WERI-Rb-1 (cell line): ENCODE data around the gene NGFR.
A peak's percentile ranks its signal among the peaks of the same experiment; 100 is the strongest.

Experiments
- DNase-seq: peaks from one replicate; pipeline ENCODE4 v3.0.0-alpha.2; 2020
- H3K27ac ChIP-seq: fragments of 250-450 bp; sonication (Bioruptor Pico); 2 replicates; pipeline ENCODE4 v1.5.1; 2020; ENCODE audit warnings: mild to moderate bottlenecking, moderate library complexity
- H3K27me3 ChIP-seq: fragments of 250-450 bp; sonication (Bioruptor Pico); 2 replicates; pipeline ENCODE4 v1.5.1; 2021; ENCODE audit warnings: mild to moderate bottlenecking, low read depth, moderate library complexity; ENCODE audit not compliant: insufficient read depth, severe bottlenecking
- H3K36me3 ChIP-seq: fragments of 250-450 bp; sonication (Bioruptor Pico); 2 replicates; pipeline ENCODE4 v1.5.1; 2020; ENCODE audit warnings: mild to moderate bottlenecking, moderate library complexity
- H3K4me3 ChIP-seq: 2 replicates; pipeline ENCODE4 v1.5.1; 2011; ENCODE audit warnings: low read depth, mild to moderate bottlenecking, control low read depth, low read length
- H3K9me3 ChIP-seq: fragments of 250-450 bp; sonication (Bioruptor Pico); 2 replicates; pipeline ENCODE4 v1.5.1; 2021; ENCODE audit warnings: mild to moderate bottlenecking, moderate library complexity; ENCODE audit not compliant: severe bottlenecking
- CTCF ChIP-seq: IDR thresholded peaks from 2 replicates; pipeline ENCODE4 v1.5.1; 2011; ENCODE audit warnings: low read depth, mild to moderate bottlenecking, control low read depth, inconsistent platforms, low read length

Gene NGFR

GRCh38 chr17:49543860-49544259, 48.8 kb downstream of the NGFR start:
- Histone ChIP-seq H3K36me3 (no peaks in the 10 kb centered on the region), H3K27ac (no peak overlapping the region), H3K27me3 (no peaks in the 10 kb centered on the region), H3K9me3 (no peaks in the 10 kb centered on the region), H3K4me3 (no peak overlapping the region)
- no peak for TF ChIP-seq CTCF
- DNase-seq = no peak

- H3K27me3 ChIP-seq = no peaks in the 10 kb centered on the region
- no peak for TF ChIP-seq CTCF
- H3K27ac ChIP-seq = no peak overlapping the region
- no peaks in the 10 kb centered on the region for H3K9me3 ChIP-seq
- DNase-seq = no peak
- no peak overlapping the region for H3K4me3 ChIP-seq
- no peaks in the 10 kb centered on the region for H3K36me3 ChIP-seq
Measured at GRCh38 chr17:49545007-49545660, 50.0 kb downstream of the NGFR start.

GRCh38 chr17:49545806-49546545, 50.9 kb downstream of the NGFR start:
- H3K27ac ChIP-seq = no peak overlapping the region
- H3K9me3 ChIP-seq = no peaks in the 10 kb centered on the region
- TF ChIP-seq CTCF = no peak
- H3K4me3 ChIP-seq = no peak overlapping the region
- H3K36me3 ChIP-seq = no peaks in the 10 kb centered on the region
- DNase-seq = no peak
- no peaks in the 10 kb centered on the region for H3K27me3 ChIP-seq

- Histone ChIP-seq H3K27me3 (no peaks in the 10 kb centered on the region), H3K9me3 (no peaks in the 10 kb centered on the region), H3K27ac (peak overlapping the region; percentile 42), H3K4me3 (no peak overlapping the region), H3K36me3 (no peaks in the 10 kb centered on the region)
- peak; percentile 75 for DNase-seq
- TF ChIP-seq CTCF = 0 out of 2 replicates have a peak, but pooled peaks have one; percentile 12
Measured at GRCh38 chr17:49546546-49547535, 51.7 kb downstream of the NGFR start.

GRCh38 chr17:49547566-49547965, 52.5 kb downstream of the NGFR start:
- H3K36me3 ChIP-seq = no peaks in the 10 kb centered on the region

More at GRCh38 chr17:49547566-49547965, 52.5 kb downstream of the NGFR start:
- Histone ChIP-seq H3K27me3 (no peaks in the 10 kb centered on the region), H3K4me3 (no peak overlapping the region), H3K27ac (peak overlapping the region; percentile 42), H3K9me3 (no peaks in the 10 kb centered on the region)
- no peak for TF ChIP-seq CTCF
- no peak for DNase-seq
